Left lung (tissue), 10 donors: ENCODE results near the gene PSD. TPM values are rescaled to one million over a fixed set of nuclear protein-coding genes. Genes with fewer than 3 reads are reported as not detected.
A peak's percentile ranks its signal among the peaks of the same experiment; 100 is the strongest.

Experiments used
- ATAC-seq: fragments of 200-7000 bp; cut with Tn5 transposase; one replicate; pipeline ENCODE4 v1.9.1; 2020; ENCODE audit warnings: moderate library complexity
- DNase-seq, 4 donors: peaks; one replicate each; pipeline ENCODE4 v3.0.0-alpha.2; 2013 to 2020
- H3K27ac ChIP-seq, 2 donors: fragments of 200-600 bp; sonication (generic) in 1 of 2; one replicate each; pipeline versions ENCODE4 v1.5.0 to v1.8.0; 2020 to 2021
- H3K27me3 ChIP-seq, 2 donors: fragments of 200-600 bp; sonication (generic) in 1 of 2; one replicate each; pipeline versions ENCODE4 v1.5.0 to v1.8.0; 2020 to 2021
- H3K36me3 ChIP-seq, 2 donors: fragments of 200-600 bp; sonication (generic) in 1 of 2; one replicate each; pipeline versions ENCODE4 v1.5.0 to v1.8.0; 2020 to 2021
- H3K4me1 ChIP-seq, 2 donors: fragments of 200-600 bp; one replicate each; pipeline ENCODE4 v1.8.0; 2021
- H3K4me3 ChIP-seq, 2 donors: fragments of 200-600 bp; sonication (generic) in 1 of 2; one replicate each; pipeline versions ENCODE4 v1.5.0 to v1.8.0; 2020 to 2021; ENCODE audit warnings: mild to moderate bottlenecking in 1 of 2
- H3K9me3 ChIP-seq, 2 donors: fragments of 200-600 bp; sonication (generic) in 1 of 2; one replicate each; pipeline versions ENCODE4 v1.5.0 to v1.8.0; 2020 to 2021
- CTCF ChIP-seq, 2 donors: fragments of 200-600 bp; sonication (generic) in 1 of 2; IDR thresholded peaks; one replicate each; pipeline versions ENCODE4 v1.5.0 to v1.8.0; 2021; ENCODE audit warnings: antibody characterized with exemption in 2 of 2
- intact Hi-C, 2 donors: fragments of 100-400 bp; cut with DNase I; formaldehyde crosslinking; loops; one replicate each; pipeline versions ENCODE4 v1.11.2 to v1.14.2; 2022
- polyA plus RNA-seq, 6 donors: library from polyadenylated mRNA; unstranded; fragments of 120-200 nt; gene quantifications; one replicate each; pipeline ENCODE4 v1.2.1, GENCODE V29; 2013; ENCODE audit not compliant: insufficient read length in 6 of 6
- total RNA-seq, 2 donors: library from RNA; stranded (reverse); fragmentation: NEBNext Ultra II Directional; extraction: Animal tissue kit (Norgen Biotek cat#: 25700); gene quantifications; one replicate each; pipeline ENCODE4 v1.2.1, GENCODE V29; 2021
- donor health status: DM: no; HTN: yes; CAD: no.
- donor health status: DM: no; HTN: no; CAD: no.

PSD gene
- total and polyA plus RNA-seq, 8 donors: 1.4 to 15.1 (median 9.9) TPM

- TF ChIP-seq CTCF (IDR thresholded peaks at IDR 0.05): peak; percentile 92 to 95
- Histone ChIP-seq H3K9me3 (no peaks in the 10 kb centered on the region), H3K27me3 (no peaks in the 10 kb centered on the region), H3K4me3 (peak overlapping the region; percentile 44 to 47), H3K36me3 (peaks cover 0 to 67% of the 10 kb centered on the region in 2 donors), H3K4me1 (peaks cover 10 to 46% of the 10 kb centered on the region in 2 donors), H3K27ac (peak overlapping the region; percentile 80 to 84)
- intact Hi-C loops: loop anchor here in 1 of 2 donors (10.0 kb wide), 1 partner anchor 195 kb away; no protein-coding TSS in a partner anchor
- peak; percentile 81 for ATAC-seq
- DNase-seq: peak; percentile 84 to 99 (median 92)
Observed at GRCh38 chr10:102399217-102400021, 19.2 kb downstream of the PSD start.

GRCh38 chr10:102398172-102399020 is 20.2 kb downstream of the PSD start:
- H3K27me3 ChIP-seq: no peaks in the 10 kb centered on the region
- TF ChIP-seq CTCF (IDR thresholded peaks at IDR 0.05): no peak
- ATAC-seq (no peak), DNase-seq (no peak)
- H3K27ac ChIP-seq: peak overlapping the region in 1 of 2 donors; percentile 80
- intact Hi-C loops: loop anchor here in 1 of 2 donors (10.0 kb wide), 1 partner anchor 196 kb away; no protein-coding TSS in a partner anchor
- H3K36me3 ChIP-seq: peaks cover 0 to 64% of the 10 kb centered on the region in 2 donors
- no peaks in the 10 kb centered on the region for H3K9me3 ChIP-seq
- H3K4me1 ChIP-seq: peaks cover 13 to 50% of the 10 kb centered on the region in 2 donors
- peak overlapping the region in 1 of 2 donors; percentile 44 for H3K4me3 ChIP-seq

- intact Hi-C loops: loop anchor here in 1 of 2 donors (10.0 kb wide), 1 partner anchor 197 kb away; no protein-coding TSS in a partner anchor
- no peak for ATAC-seq
Observed at GRCh38 chr10:102397222-102398171, 21.1 kb downstream of the PSD start.

More at GRCh38 chr10:102397222-102398171, 21.1 kb downstream of the PSD start:
- Histone ChIP-seq H3K4me1 (peaks cover 13 to 57% of the 10 kb centered on the region in 2 donors), H3K27me3 (no peaks in the 10 kb centered on the region), H3K9me3 (no peaks in the 10 kb centered on the region), H3K27ac (peak overlapping the region in 1 of 2 donors; percentile 96), H3K36me3 (peaks cover 0 to 55% of the 10 kb centered on the region in 2 donors), H3K4me3 (peak overlapping the region in 1 of 2 donors; percentile 72)
- no peak for TF ChIP-seq CTCF (IDR thresholded peaks at IDR 0.05)
- no peak for DNase-seq
